Tibial nerve (tissue), 4 donors: Measurements from ENCODE around the gene TRHDE. TPM values are rescaled to one million over a fixed set of nuclear protein-coding genes. Genes with fewer than 3 reads are reported as not detected.

Source experiments
- DNase-seq, 2 donors: peaks; one replicate each; pipeline ENCODE4 v3.0.0-alpha.2; 2019; ENCODE audit warnings: low spot score in 2 of 2
- H3K27ac ChIP-seq, 4 donors: fragments of 200-600 bp; sonication (generic) in 3 of 4; one replicate each; pipeline ENCODE4 v1.5.1; 2017 to 2019; ENCODE audit warnings: mild to moderate bottlenecking in 1 of 4
- H3K27me3 ChIP-seq, 2 donors: fragments of 200-600 bp; sonication (generic) in 1 of 2; one replicate each; pipeline versions ENCODE4 v1.5.1 to v1.6.0; 2017 to 2019
- H3K36me3 ChIP-seq, 3 donors: fragments of 200-600 bp; sonication (generic); one replicate each; pipeline ENCODE4 v1.5.1; 2018 to 2019
- H3K4me1 ChIP-seq, 4 donors: fragments of 200-600 bp; sonication (generic) in 3 of 4; one replicate each; pipeline ENCODE4 v1.5.1; 2017 to 2019
- H3K4me3 ChIP-seq, 4 donors: fragments of 200-600 bp; sonication (generic) in 3 of 4; one replicate each; pipeline ENCODE4 v1.5.1; 2017 to 2019; ENCODE audit warnings: mild to moderate bottlenecking in 1 of 4, moderate library complexity in 1 of 4
- H3K9me3 ChIP-seq, 4 donors: fragments of 200-600 bp; sonication (generic) in 3 of 4; one replicate each; pipeline ENCODE4 v1.5.1; 2017 to 2019
- CTCF ChIP-seq, 5 experiments: fragments of 200-600 bp in 3 of 5; fragments of 450-650 bp in 2 of 5; sonication (generic) in 3 of 5; IDR thresholded peaks; one replicate each; pipeline ENCODE4 v1.5.1; 2016 to 2019; ENCODE audit warnings: antibody characterized with exemption in 5 of 5, mild to moderate bottlenecking in 3 of 5, moderate library complexity in 2 of 5
- EP300 ChIP-seq, 2 donors: sonication (generic); formaldehyde crosslinking; IDR thresholded peaks; one replicate each; pipeline ENCODE4 v1.6.1; 2017; ENCODE audit warnings: antibody characterized with exemption in 2 of 2, mild to moderate bottlenecking in 1 of 2
- POLR2A ChIP-seq, 2 donors: fragments of 450-650 bp; IDR thresholded peaks; one replicate each; pipeline ENCODE4 v1.6.1; 2017; ENCODE audit warnings: antibody characterized with exemption in 2 of 2, mild to moderate bottlenecking in 2 of 2, moderate library complexity in 2 of 2
- WGBS, 2 donors: methylation state at CpG; one replicate each; pipeline ENCODE4 v1.1.5; 2018; 5-methylcytosine and 5-hydroxymethylcytosine counted together
- total RNA-seq, 4 donors: library from RNA; depleted of rRNA; stranded (reverse); fragments of >200 nt; gene quantifications; one replicate each; pipeline ENCODE4 v1.1.0, GENCODE V29; 2016

The TRHDE gene
- total RNA-seq, 4 donors from 2014 or later: 0.98 to 11.1 (median 2.8) TPM

GRCh38 chr12:72277415-72277814 lies 5.2 kb downstream of the TRHDE start:
- no peak overlapping the region for H3K4me3 ChIP-seq
- WGBS, 2 donors: 64 to 67% methylated on average over 2 of the region's 2 CpGs
- H3K27me3 ChIP-seq: peaks cover 0 to 38% of the 10 kb centered on the region in 2 donors
- no peak overlapping the region for H3K27ac ChIP-seq
- H3K9me3 ChIP-seq: no peaks in the 10 kb centered on the region
- no peaks in the 10 kb centered on the region for H3K36me3 ChIP-seq
- DNase-seq: no peak
- H3K4me1 ChIP-seq: peaks cover 0 to 17% (median 0%) of the 10 kb centered on the region in 4 donors
- no peak for TF ChIP-seq CTCF (IDR thresholded peaks at IDR 0.05)
- TF ChIP-seq POLR2A (IDR thresholded peaks at IDR 0.05): no peak
- TF ChIP-seq EP300 (IDR thresholded peaks at IDR 0.05): no peak

- H3K4me1 ChIP-seq: peaks cover 0 to 3% (median 0%) of the 10 kb centered on the region in 4 donors
- no peaks in the 10 kb centered on the region for H3K36me3 ChIP-seq
- WGBS, 2 donors: 40 to 55% methylated on average over 2 of the region's 2 CpGs
- TF ChIP-seq EP300 (IDR thresholded peaks at IDR 0.05): no peak
- no peak for TF ChIP-seq POLR2A (IDR thresholded peaks at IDR 0.05)
- no peak for TF ChIP-seq CTCF (IDR thresholded peaks at IDR 0.05)
- H3K27ac ChIP-seq: no peak overlapping the region
- DNase-seq: no peak
- H3K4me3 ChIP-seq: no peak overlapping the region
- H3K9me3 ChIP-seq: no peaks in the 10 kb centered on the region
- H3K27me3 ChIP-seq: peaks cover 0 to 25% of the 10 kb centered on the region in 2 donors
Measured at GRCh38 chr12:72278894-72279293, 6.7 kb downstream of the TRHDE start.

- H3K9me3 ChIP-seq: no peaks in the 10 kb centered on the region
- DNase-seq: no peak
- WGBS, 2 donors: 44 to 51% methylated on average over 4 of the region's 4 CpGs
- H3K27ac ChIP-seq: no peak overlapping the region
- H3K27me3 ChIP-seq: peaks cover 0 to 10% of the 10 kb centered on the region in 2 donors
- H3K36me3 ChIP-seq: no peaks in the 10 kb centered on the region
- H3K4me1 ChIP-seq: no peaks in the 10 kb centered on the region
- TF ChIP-seq POLR2A (IDR thresholded peaks at IDR 0.05): no peak
- no peak for TF ChIP-seq EP300 (IDR thresholded peaks at IDR 0.05)
- H3K4me3 ChIP-seq: no peak overlapping the region
Measured at GRCh38 chr12:72281126-72281525, 9.0 kb downstream of the TRHDE start.

- Histone ChIP-seq H3K4me3 (no peak overlapping the region), H3K4me1 (no peaks in the 10 kb centered on the region), H3K9me3 (no peaks in the 10 kb centered on the region), H3K36me3 (no peaks in the 10 kb centered on the region), H3K27me3 (peaks cover 0 to 5% of the 10 kb centered on the region in 2 donors), H3K27ac (no peak overlapping the region)
- WGBS, 2 donors: 44% methylated on average over 1 of the region's 1 CpG
- DNase-seq: no peak
- TF ChIP-seq CTCF (IDR thresholded peaks at IDR 0.05) (peak in 1 of 5 experiments; percentile 16), EP300 (IDR thresholded peaks at IDR 0.05) (no peak)
Measured at GRCh38 chr12:72282721-72283120, 10.6 kb downstream of the TRHDE start.

- WGBS, 2 donors: 84 to 92% methylated on average over 1 of the region's 1 CpG
- TF ChIP-seq POLR2A (IDR thresholded peaks at IDR 0.05) (no peak), CTCF (IDR thresholded peaks at IDR 0.05) (no peak), EP300 (IDR thresholded peaks at IDR 0.05) (no peak)
Measured at GRCh38 chr12:72285861-72286260, 13.7 kb downstream of the TRHDE start.

GRCh38 chr12:72286526-72286925 lies 14.4 kb downstream of the TRHDE start:
- no peaks in the 10 kb centered on the region for H3K27me3 ChIP-seq
- no peak overlapping the region for H3K4me3 ChIP-seq
- H3K27ac ChIP-seq: no peak overlapping the region
- TF ChIP-seq CTCF (IDR thresholded peaks at IDR 0.05): no peak
- TF ChIP-seq POLR2A (IDR thresholded peaks at IDR 0.05): no peak
- no peak for TF ChIP-seq EP300 (IDR thresholded peaks at IDR 0.05)
- H3K9me3 ChIP-seq: no peaks in the 10 kb centered on the region
- no peaks in the 10 kb centered on the region for H3K36me3 ChIP-seq
- no peak for DNase-seq
- H3K4me1 ChIP-seq: no peaks in the 10 kb centered on the region
- 80 to 87% methylated on average over 3 of the region's 3 CpGs for WGBS, 2 donors

More at GRCh38 chr12:72285861-72286260, 13.7 kb downstream of the TRHDE start:
- H3K4me1 ChIP-seq: no peaks in the 10 kb centered on the region
- no peak overlapping the region for H3K4me3 ChIP-seq
- no peaks in the 10 kb centered on the region for H3K27me3 ChIP-seq
- DNase-seq: no peak
- H3K27ac ChIP-seq: no peak overlapping the region
- H3K9me3 ChIP-seq: no peaks in the 10 kb centered on the region
- no peaks in the 10 kb centered on the region for H3K36me3 ChIP-seq
